HCT116 (cell line): ENCODE measurements around the gene NCKAP5. TPM values are rescaled to one million over a fixed set of nuclear protein-coding genes. Genes with fewer than 3 reads are reported as not detected.

Experiments used
- ATAC-seq: fragments of 200-7000 bp; cut with Tn5 transposase; 2 replicates; pipeline ENCODE4 v1.9.1; 2020; ENCODE audit warnings: mild to moderate bottlenecking, moderate library complexity
- BruUV-seq: library from RNA; stranded (reverse); fragments of 400-500 nt; replicated peaks from 2 replicates; lab custom pipeline; 2021; lab: Mats Ljungman, UMichigan
- CTCF ChIA-PET: fragments of 300-600 bp; sonication (Branson Sonifier 250); formaldehyde crosslinking; loops from one replicate; lab custom pipeline; 2021; ENCODE audit warnings: antibody characterized with exemption; lab: Charles Lee
- POLR2A ChIA-PET: fragments of 300-600, 350-600 bp; sonication (Branson Sonifier 250); formaldehyde crosslinking; loops from one replicate; lab custom pipeline; 2021; ENCODE audit warnings: antibody characterized with exemption; lab: Charles Lee
- RAD21 ChIA-PET, 2 experiments: fragments of 300-600 bp; sonication (Branson Sonifier 250); formaldehyde crosslinking; loops; one replicate each; lab custom pipeline; 2023; ENCODE audit warnings: low total read pairs in 2 of 2; ENCODE audit not compliant: uncharacterized antibody in 2 of 2, unreplicated experiment in 2 of 2, low non-redundant PET in 1 of 2; lab: Charles Lee
- DNase-seq: peaks from one replicate; pipeline ENCODE4 v3.0.0-alpha.2; 2010; ENCODE audit warnings: low read depth, low spot score
- H2AFZ ChIP-seq: fragments of 200-600 bp; shearing (Covaris generic), sonication (generic); 2 replicates; pipeline ENCODE4 v1.6.1; 2017; ENCODE audit warnings: low read depth, mixed run types, mixed read lengths, antibody characterized with exemption, low read length; ENCODE audit not compliant: poor library complexity, severe bottlenecking
- H3K27ac ChIP-seq: 2 replicates; pipeline ENCODE4 v1.5.1; 2012; ENCODE audit warnings: low read depth, low read length
- H3K27me3 ChIP-seq: fragments of 200-600 bp; sonication (generic); 2 replicates; pipeline ENCODE4 v1.6.1; 2016; ENCODE audit warnings: mixed run types, low read length, mixed read lengths; ENCODE audit not compliant: insufficient read depth
- H3K36me3 ChIP-seq, 2 experiments: fragments of 200-500 bp in 1 of 2; fragments of 200-600 bp in 1 of 2; sonication (Bioruptor generic) in 1 of 2; sonication (generic) in 1 of 2; 2 replicates each; pipeline versions ENCODE4 v1.5.1 to v1.6.1; 2014 to 2016; ENCODE audit warnings: low read length in 2 of 2, inconsistent platforms in 1 of 2, mixed read lengths in 1 of 2, mixed run types in 1 of 2; ENCODE audit not compliant: insufficient read depth in 2 of 2, control insufficient read depth in 1 of 2
- H3K4me1 ChIP-seq, 2 experiments: fragments of 200-600 bp in 1 of 2; sonication (generic) in 1 of 2; 2 replicates each; pipeline versions ENCODE4 v1.5.1 to v1.6.1; 2012 to 2017; ENCODE audit warnings: low read length in 2 of 2, inconsistent platforms in 1 of 2, mild to moderate bottlenecking in 1 of 2, mixed read lengths in 1 of 2, mixed run types in 1 of 2, moderate library complexity in 1 of 2; ENCODE audit not compliant: insufficient read depth in 2 of 2, control insufficient read depth in 1 of 2
- H3K4me2 ChIP-seq: fragments of 200-600 bp; sonication (generic); 2 replicates; pipeline ENCODE4 v1.6.1; 2017; ENCODE audit warnings: mixed run types, low read length, mixed read lengths
- H3K4me3 ChIP-seq, 2 experiments: fragments of 200-600 bp in 1 of 2; sonication (generic) in 1 of 2; replicated peaks in 1 of 2; 2 replicates each; pipeline ENCODE4 v1.5.1; 2011 to 2016; ENCODE audit warnings: low read length in 2 of 2, control low read depth in 1 of 2, low read depth in 1 of 2, mild to moderate bottlenecking in 1 of 2, mixed read lengths in 1 of 2, mixed run types in 1 of 2
- H3K79me2 ChIP-seq: fragments of 200-600 bp; sonication (generic); 2 replicates; pipeline ENCODE4 v1.6.1; 2017; ENCODE audit warnings: mild to moderate bottlenecking, mixed run types, low read length, moderate library complexity, mixed read lengths; ENCODE audit not compliant: insufficient read depth
- H3K9ac ChIP-seq: fragments of 200-600 bp; sonication (generic); 2 replicates; pipeline ENCODE4 v1.6.1; 2016; ENCODE audit warnings: low read length, mixed read lengths
- H3K9me2 ChIP-seq: fragments of 200-600 bp; sonication (generic), shearing (Covaris generic); 2 replicates; pipeline ENCODE4 v1.6.1; 2017; ENCODE audit warnings: mixed run types, mild to moderate bottlenecking, moderate library complexity; ENCODE audit not compliant: insufficient read depth
- H3K9me3 ChIP-seq, 2 experiments: fragments of 200-500 bp in 1 of 2; fragments of 200-600 bp in 1 of 2; sonication (Bioruptor generic) in 1 of 2; sonication (generic) in 1 of 2; 2 replicates each; pipeline ENCODE4 v1.6.1; 2014 to 2017; ENCODE audit warnings: low read length in 2 of 2, mixed read lengths in 2 of 2, inconsistent platforms in 1 of 2, low read depth in 1 of 2, mild to moderate bottlenecking in 1 of 2, mixed run types in 1 of 2, moderate library complexity in 1 of 2; ENCODE audit not compliant: control insufficient read depth in 1 of 2, insufficient read depth in 1 of 2
- H4K20me1 ChIP-seq: fragments of 200-600 bp; sonication (generic), shearing (Covaris generic); 2 replicates; pipeline ENCODE4 v1.6.1; 2017; ENCODE audit warnings: mixed run types, mild to moderate bottlenecking, moderate library complexity; ENCODE audit not compliant: insufficient read depth
- ATF3 ChIP-seq: IDR thresholded peaks from 2 replicates; pipeline ENCODE4 v1.6.1; 2012
- CBX3 ChIP-seq: IDR thresholded peaks from 2 replicates; pipeline ENCODE4 v1.6.1; 2012; ENCODE audit warnings: low read depth
- CEBPB ChIP-seq: IDR thresholded peaks from 2 replicates; pipeline ENCODE4 v1.6.1; 2012; ENCODE audit warnings: low read depth
- EZH2phosphoT487 ChIP-seq: fragments of 200-600 bp; IDR thresholded peaks from 2 replicates; pipeline ENCODE4 v1.6.1; 2018; ENCODE audit warnings: antibody characterized with exemption, borderline replicate concordance
- FOSL1 ChIP-seq: IDR thresholded peaks from 2 replicates; pipeline ENCODE4 v1.6.1; 2012; ENCODE audit warnings: low read depth
- MAX ChIP-seq: IDR thresholded peaks from 2 replicates; pipeline ENCODE4 v1.6.1; 2012
- POLR2A ChIP-seq: IDR thresholded peaks from 2 replicates; pipeline ENCODE4 v1.7.0; 2011; ENCODE audit warnings: borderline replicate concordance; ENCODE audit not compliant: insufficient read depth, insufficient read length; ENCODE audit errors: extremely low read depth
- POLR2AphosphoS5 ChIP-seq: IDR thresholded peaks from 2 replicates; pipeline ENCODE4 v1.6.1; 2011; ENCODE audit warnings: mild to moderate bottlenecking, low read depth, low read length, moderate library complexity
- RAD21 ChIP-seq: IDR thresholded peaks from 2 replicates; pipeline ENCODE4 v1.6.1; 2012; ENCODE audit warnings: low read depth, mild to moderate bottlenecking
- SIN3A ChIP-seq: IDR thresholded peaks from 2 replicates; pipeline ENCODE4 v1.6.1; 2012; ENCODE audit warnings: low read depth
- SRF ChIP-seq: IDR thresholded peaks from 2 replicates; pipeline ENCODE4 v1.6.1; 2012; ENCODE audit warnings: low read depth
- YY1 ChIP-seq: IDR thresholded peaks from 2 replicates; pipeline ENCODE4 v1.6.1; 2011; ENCODE audit warnings: low read length, low read depth, moderate library complexity, mild to moderate bottlenecking; ENCODE audit not compliant: insufficient replicate concordance; ENCODE audit errors: extremely low read depth
- ZNF274 ChIP-seq: fragments of 200-500 bp; sonication (Bioruptor generic); IDR thresholded peaks from 2 replicates; pipeline ENCODE4 v1.6.1; 2014; ENCODE audit warnings: mild to moderate bottlenecking, low read depth, low read length, inconsistent platforms
- intact Hi-C: fragments of 100-400 bp; cut with micrococcal nuclease; formaldehyde crosslinking; loops from 2 replicates; pipeline ENCODE4 v1.10.0; 2022
- total RNA-seq: library from RNA; stranded (reverse); gene quantifications from one replicate; pipeline ENCODE4 v1.2.1, GENCODE V29; 2021; ENCODE audit not compliant: unreplicated experiment
- TF ChIP-seq, protein P1 (sequence below), 3 experiments: fragments of 200-600 bp in 1 of 3; sonication (generic) in 1 of 3; IDR thresholded peaks in 2 of 3; conservative IDR thresholded peaks in 1 of 3; 2 replicates each; pipeline ENCODE4 v1.5.1; 2012 to 2017; ENCODE audit warnings: low read depth in 2 of 3, low read length in 2 of 3, antibody characterized with exemption in 1 of 3, borderline replicate concordance in 1 of 3, control low read depth in 1 of 3, mild to moderate bottlenecking in 1 of 3, mixed read lengths in 1 of 3, mixed run types in 1 of 3, moderate library complexity in 1 of 3; ENCODE audit not compliant: insufficient read depth in 1 of 3

Gene NCKAP5
- total RNA-seq, 1 experiment from 2014 or later: 0.30 TPM

DNA sequence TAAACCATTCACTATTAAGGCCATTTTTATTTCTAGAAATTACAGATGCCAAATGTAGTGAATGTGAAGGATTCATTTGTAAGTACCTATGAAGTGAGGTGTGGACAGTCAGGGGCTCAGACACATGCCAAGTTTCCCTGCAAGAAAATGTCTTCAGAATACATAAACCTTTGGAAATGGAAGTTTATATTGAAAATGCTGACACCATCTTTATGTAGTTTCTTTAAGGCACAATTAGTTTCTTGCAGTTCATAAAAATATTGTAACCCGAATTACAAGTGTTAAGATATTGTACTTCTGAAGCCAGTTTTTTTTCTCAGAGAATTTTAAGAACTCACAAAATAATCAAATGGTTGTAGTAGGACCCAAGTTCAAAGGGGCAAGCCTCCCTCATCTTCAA, 832.2 kb downstream of the NCKAP5 start:
- Histone ChIP-seq H3K4me3 (no peak overlapping the region), H3K9me2 (no peaks in the 10 kb centered on the region), H3K79me2 (no peaks in the 10 kb centered on the region), H3K9ac (no peak overlapping the region), H3K9me3 (no peaks in the 10 kb centered on the region), H2AFZ (no peak overlapping the region), H3K4me1 (no peaks in the 10 kb centered on the region), H4K20me1 (no peaks in the 10 kb centered on the region), H3K4me2 (no peak overlapping the region), H3K27ac (no peak overlapping the region), H3K27me3 (no peaks in the 10 kb centered on the region), H3K36me3 (no peaks in the 10 kb centered on the region)
- intact Hi-C loops: no loop called here
- ChIA-PET POLR2A (no interaction called here), RAD21 (no interaction called here), CTCF (no interaction called here)
- DNase-seq (no peak), ATAC-seq (no peak)
- BruUV-seq: no TSS peak
- TF ChIP-seq POLR2A (no peak), YY1 (no peak), CBX3 (no peak), POLR2AphosphoS5 (no peak), CEBPB (no peak), ATF3 (no peak), ZNF274 (no peak), SIN3A (no peak), SRF (no peak), MAX (no peak), EZH2phosphoT487 (no peak), FOSL1 (no peak), RAD21 (no peak)
- TF ChIP-seq, protein P1, sequence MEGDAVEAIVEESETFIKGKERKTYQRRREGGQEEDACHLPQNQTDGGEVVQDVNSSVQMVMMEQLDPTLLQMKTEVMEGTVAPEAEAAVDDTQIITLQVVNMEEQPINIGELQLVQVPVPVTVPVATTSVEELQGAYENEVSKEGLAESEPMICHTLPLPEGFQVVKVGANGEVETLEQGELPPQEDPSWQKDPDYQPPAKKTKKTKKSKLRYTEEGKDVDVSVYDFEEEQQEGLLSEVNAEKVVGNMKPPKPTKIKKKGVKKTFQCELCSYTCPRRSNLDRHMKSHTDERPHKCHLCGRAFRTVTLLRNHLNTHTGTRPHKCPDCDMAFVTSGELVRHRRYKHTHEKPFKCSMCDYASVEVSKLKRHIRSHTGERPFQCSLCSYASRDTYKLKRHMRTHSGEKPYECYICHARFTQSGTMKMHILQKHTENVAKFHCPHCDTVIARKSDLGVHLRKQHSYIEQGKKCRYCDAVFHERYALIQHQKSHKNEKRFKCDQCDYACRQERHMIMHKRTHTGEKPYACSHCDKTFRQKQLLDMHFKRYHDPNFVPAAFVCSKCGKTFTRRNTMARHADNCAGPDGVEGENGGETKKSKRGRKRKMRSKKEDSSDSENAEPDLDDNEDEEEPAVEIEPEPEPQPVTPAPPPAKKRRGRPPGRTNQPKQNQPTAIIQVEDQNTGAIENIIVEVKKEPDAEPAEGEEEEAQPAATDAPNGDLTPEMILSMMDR (IDR thresholded peaks at IDR 0.05 in 2 of 3, conservative IDR thresholded peaks at IDR 0.05 in 1 of 3; ENCODE audit: borderline replicate concordance in 1 of 3, insufficient read depth in 1 of 3, low read depth in 2 of 3, low read length in 2 of 3): no peak
